ENCODE measurements around the gene KRTAP5-7. TPM values are rescaled to one million over a fixed set of nuclear protein-coding genes. Genes with fewer than 3 reads are reported as not detected.
"Not testable (repeated sequence)": the region's sequence is repeated elsewhere in the genome, so short reads cannot be mapped to it uniquely, and the experiment has no call there.

Gene KRTAP5-7
- total RNA-seq, 3 donors from 2014 or later: not detected

- peaks cover 30% of the 10 kb centered on the region for H3K27me3 Mint-ChIP-seq (ENCODE audit: low read depth)
- no peak for DNase-seq
- no peaks in the 10 kb centered on the region for H3K9me3 Mint-ChIP-seq
- no peak for ATAC-seq
- H3K4me1 Mint-ChIP-seq (ENCODE audit: low read depth): no peaks in the 10 kb centered on the region
- H3K4me3 Mint-ChIP-seq: no peak overlapping the region
- H3K36me3 Mint-ChIP-seq (ENCODE audit: insufficient read depth): no peaks in the 10 kb centered on the region
Observed at GRCh38 chr11:71568704-71569349, 41.8 kb downstream of the KRTAP5-7 start.

- not testable (repeated sequence) for H3K9me3 Mint-ChIP-seq; H3K4me3 Mint-ChIP-seq; DNase-seq; ATAC-seq; H3K4me1 Mint-ChIP-seq (ENCODE audit: low read depth); H3K36me3 Mint-ChIP-seq (ENCODE audit: insufficient read depth)
- H3K27me3 Mint-ChIP-seq (ENCODE audit: low read depth): peaks cover 15% of the 10 kb centered on the region
Observed at GRCh38 chr11:71571101-71571850, 44.2 kb downstream of the KRTAP5-7 start.

GRCh38 chr11:71572811-71573210, 45.7 kb downstream of the KRTAP5-7 start:
- peaks cover 10% of the 10 kb centered on the region for H3K27me3 Mint-ChIP-seq (ENCODE audit: low read depth)
- no peaks in the 10 kb centered on the region for H3K4me1 Mint-ChIP-seq (ENCODE audit: low read depth)
- no peaks in the 10 kb centered on the region for H3K9me3 Mint-ChIP-seq
- DNase-seq (no peak), ATAC-seq (no peak)
- no peak overlapping the region for H3K4me3 Mint-ChIP-seq
- no peaks in the 10 kb centered on the region for H3K36me3 Mint-ChIP-seq (ENCODE audit: insufficient read depth)

- H3K27me3 Mint-ChIP-seq (ENCODE audit: low read depth): peaks cover 10% of the 10 kb centered on the region
- no peaks in the 10 kb centered on the region for H3K9me3 Mint-ChIP-seq
- H3K4me1 Mint-ChIP-seq (ENCODE audit: low read depth): no peaks in the 10 kb centered on the region
- DNase-seq (no peak), ATAC-seq (no peak)
- H3K4me3 Mint-ChIP-seq: no peak overlapping the region
- no peaks in the 10 kb centered on the region for H3K36me3 Mint-ChIP-seq (ENCODE audit: insufficient read depth)
Observed at GRCh38 chr11:71574418-71574817, 47.4 kb downstream of the KRTAP5-7 start.

DNA sequence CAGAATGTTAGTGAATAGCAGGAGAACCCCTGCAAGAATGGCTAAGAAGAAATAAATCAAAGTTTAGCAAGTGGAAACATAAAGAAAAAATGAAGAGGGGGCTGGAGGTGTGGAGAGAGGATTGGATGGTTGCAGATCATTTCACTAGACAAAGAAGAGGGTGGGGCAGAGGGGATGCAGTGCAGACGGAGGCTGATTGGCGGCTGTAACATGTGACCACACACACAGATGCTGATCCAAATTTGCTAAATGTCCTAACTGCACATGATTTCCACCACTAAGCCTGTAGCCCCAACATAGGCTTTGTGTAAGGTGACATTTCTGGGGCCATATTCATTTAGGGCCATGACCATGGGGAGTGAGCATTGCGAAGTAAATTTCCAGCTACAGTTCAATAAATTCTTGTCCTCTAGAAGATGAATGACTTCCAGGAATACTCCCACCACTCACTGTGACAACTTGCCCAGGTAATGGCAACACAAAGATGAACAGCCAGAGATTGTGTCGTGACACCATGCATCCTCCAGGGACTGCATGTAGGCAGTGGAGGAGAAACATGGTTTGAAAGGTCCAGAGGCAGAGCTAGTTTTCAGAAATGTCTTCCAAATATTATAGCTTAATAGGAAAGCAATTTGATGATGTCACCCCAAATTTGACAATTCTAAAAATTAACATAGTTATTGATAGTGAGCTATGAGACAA, 48.8 kb downstream of the KRTAP5-7 start:
- no peaks in the 10 kb centered on the region for H3K36me3 Mint-ChIP-seq (ENCODE audit: insufficient read depth)
- DNase-seq (no peak), ATAC-seq (no peak)
- no peaks in the 10 kb centered on the region for H3K9me3 Mint-ChIP-seq
- peaks cover 2% of the 10 kb centered on the region for H3K4me1 Mint-ChIP-seq (ENCODE audit: low read depth)
- no peak overlapping the region for H3K4me3 Mint-ChIP-seq
- peaks cover 13% of the 10 kb centered on the region for H3K27me3 Mint-ChIP-seq (ENCODE audit: low read depth)

DNA sequence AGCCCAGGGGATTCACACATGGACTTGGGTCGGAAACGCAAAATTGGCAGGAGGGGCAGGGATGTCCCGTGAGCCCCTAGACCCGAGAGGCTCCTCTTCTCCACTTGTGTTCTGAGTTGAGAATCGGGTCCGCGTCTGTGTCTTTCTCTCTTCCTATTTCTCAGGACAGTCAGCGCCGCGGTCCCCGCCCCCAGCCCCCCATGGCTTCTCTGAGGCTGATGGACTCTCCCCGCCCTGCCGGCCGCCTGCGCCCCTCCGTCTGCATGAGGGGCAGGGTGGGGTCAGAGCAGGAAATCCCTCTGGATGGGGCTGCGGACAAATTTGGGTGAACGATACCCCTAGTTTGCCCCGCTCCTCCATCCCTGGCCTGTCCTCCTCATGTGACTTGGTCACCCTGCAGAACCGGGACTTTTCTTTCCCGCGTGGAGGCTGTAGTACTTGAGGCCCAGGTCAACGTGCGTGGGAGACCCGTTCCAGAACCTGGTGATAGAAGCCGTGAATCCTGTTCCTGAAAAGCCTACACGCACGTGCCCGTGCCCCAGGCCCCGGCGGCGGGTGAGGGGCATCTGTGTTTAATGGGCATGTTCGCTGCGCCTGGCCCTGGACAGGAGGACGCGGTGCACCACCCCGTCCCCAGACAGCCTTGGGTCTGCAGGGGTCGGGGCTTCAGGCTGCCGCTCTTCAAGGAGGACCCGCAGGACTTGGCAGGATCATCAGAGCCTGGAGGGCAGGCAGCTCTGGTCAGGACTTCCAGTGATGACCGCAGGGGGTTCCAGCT, 49.8 kb downstream of the KRTAP5-7 start:
- not testable (repeated sequence) for H3K36me3 Mint-ChIP-seq (ENCODE audit: insufficient read depth); H3K4me1 Mint-ChIP-seq (ENCODE audit: low read depth); DNase-seq; ATAC-seq; H3K9me3 Mint-ChIP-seq; H3K4me3 Mint-ChIP-seq
- peaks cover 21% of the 10 kb centered on the region for H3K27me3 Mint-ChIP-seq (ENCODE audit: low read depth)

DNA sequence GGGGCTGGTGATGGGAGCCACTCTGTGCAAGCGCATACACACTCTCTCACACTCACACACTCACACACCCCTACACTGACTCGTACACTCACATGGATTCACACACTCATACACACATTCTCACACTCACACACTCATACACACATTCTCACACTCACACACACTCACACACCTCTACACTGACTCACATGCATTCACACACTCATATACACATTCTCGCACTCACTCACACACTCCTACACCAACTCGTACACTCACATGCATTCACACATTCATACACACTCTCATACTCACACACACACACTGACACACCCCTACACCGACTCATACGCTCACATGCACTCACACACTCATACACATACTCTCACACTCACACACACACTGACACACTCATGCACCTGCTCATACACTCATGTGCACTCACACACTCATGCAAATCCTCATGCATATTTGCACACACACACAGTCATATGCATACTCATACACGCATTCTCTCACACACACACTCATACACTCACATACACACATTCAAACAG, 50.5 kb downstream of the KRTAP5-7 start:
- ATAC-seq (no peak), DNase-seq (no peak)
- Mint-ChIP-seq H3K4me3 (no peak overlapping the region), H3K36me3 (ENCODE audit: insufficient read depth) (no peaks in the 10 kb centered on the region), H3K4me1 (ENCODE audit: low read depth) (peaks cover 2% of the 10 kb centered on the region), H3K27me3 (ENCODE audit: low read depth) (peaks cover 23% of the 10 kb centered on the region), H3K9me3 (no peaks in the 10 kb centered on the region)

Other genes starting within 250 kb of the KRTAP5-7 start
- gene DHCR7, start 78.9 kb upstream of the KRTAP5-7 start, total RNA-seq: 10 to 100 TPM; 29.8 to 39.2 (median 32.0) TPM
- gene NADSYN1, start 74.1 kb upstream of the KRTAP5-7 start, total RNA-seq: 10 to 100 TPM; 29.4 to 43.1 (median 30.6) TPM
- gene KRTAP5-8, start 10.8 kb downstream of the KRTAP5-7 start, total RNA-seq: not detected
- gene KRTAP5-9, start 21.2 kb downstream of the KRTAP5-7 start, total RNA-seq: not detected
- not detected for gene KRTAP5-10, start 38.3 kb downstream of the KRTAP5-7 start, total RNA-seq
- not detected for gene KRTAP5-11, start 55.6 kb downstream of the KRTAP5-7 start, total RNA-seq

All from activated T-cell treated with anti-CD3 and anti-CD28 coated beads, Interleukin-2, amount 50 U/mL, for 4 hours (primary cell).